GM19452 (cell line): ENCODE results near the gene SLC16A8.
"Not testable (repeated sequence)": the region's sequence is repeated elsewhere in the genome, so short reads cannot be mapped to it uniquely, and the experiment has no call there.

Source experiments
- ATAC-seq: cut with Tn5 transposase; IDR thresholded peaks from one replicate; pipeline ENCODE4 v1.9.1; 2021; ENCODE audit not compliant: unreplicated experiment

Gene SLC16A8, protein sequence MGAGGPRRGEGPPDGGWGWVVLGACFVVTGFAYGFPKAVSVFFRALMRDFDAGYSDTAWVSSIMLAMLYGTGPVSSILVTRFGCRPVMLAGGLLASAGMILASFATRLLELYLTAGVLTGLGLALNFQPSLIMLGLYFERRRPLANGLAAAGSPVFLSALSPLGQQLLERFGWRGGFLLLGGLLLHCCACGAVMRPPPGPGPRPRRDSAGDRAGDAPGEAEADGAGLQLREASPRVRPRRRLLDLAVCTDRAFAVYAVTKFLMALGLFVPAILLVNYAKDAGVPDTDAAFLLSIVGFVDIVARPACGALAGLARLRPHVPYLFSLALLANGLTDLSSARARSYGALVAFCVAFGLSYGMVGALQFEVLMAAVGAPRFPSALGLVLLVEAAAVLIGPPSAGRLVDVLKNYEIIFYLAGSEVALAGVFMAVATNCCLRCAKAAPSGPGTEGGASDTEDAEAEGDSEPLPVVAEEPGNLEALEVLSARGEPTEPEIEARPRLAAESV

DNA sequence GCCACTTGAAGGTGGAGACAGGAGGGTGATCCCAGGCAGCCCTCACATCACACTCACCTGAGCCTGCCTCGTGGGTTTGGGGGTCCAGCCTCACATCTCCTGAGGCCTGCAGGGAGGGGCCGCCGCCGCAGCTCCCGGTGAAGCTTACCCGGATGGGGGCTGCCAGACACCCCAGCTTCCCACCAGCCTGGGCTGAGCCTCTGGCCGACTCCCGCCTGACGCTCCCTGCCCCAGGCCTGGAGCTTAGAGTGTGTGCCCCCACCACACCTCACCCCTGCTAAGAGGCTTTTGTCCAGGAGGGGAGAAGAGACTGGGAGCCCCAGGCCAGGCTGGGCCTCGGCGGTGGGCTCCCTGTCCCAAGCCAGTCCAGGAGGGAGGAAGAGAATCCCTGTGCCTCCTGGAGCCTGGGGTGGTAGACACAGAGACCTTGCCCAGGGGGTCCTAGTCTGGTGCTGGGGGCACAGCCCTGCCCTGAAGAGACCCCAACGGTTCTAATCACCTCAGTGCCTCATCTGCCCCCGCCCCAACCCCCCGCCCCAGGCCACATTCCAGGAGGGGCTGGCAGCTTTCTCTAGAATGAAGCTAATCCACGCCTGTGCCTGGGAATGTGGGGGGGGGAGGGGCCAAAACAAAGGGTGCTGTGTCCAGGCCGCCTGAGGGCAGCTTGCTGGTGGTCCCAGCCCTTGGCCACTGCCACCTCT lies at the start of gene SLC16A8:
Gene SLC16A8, minus strand, starts transcription at position 254 of the 701 bp plus-strand sequence. CDS start 1,311 bp downstream, outside the sequence.
- no peak for ATAC-seq

DNA sequence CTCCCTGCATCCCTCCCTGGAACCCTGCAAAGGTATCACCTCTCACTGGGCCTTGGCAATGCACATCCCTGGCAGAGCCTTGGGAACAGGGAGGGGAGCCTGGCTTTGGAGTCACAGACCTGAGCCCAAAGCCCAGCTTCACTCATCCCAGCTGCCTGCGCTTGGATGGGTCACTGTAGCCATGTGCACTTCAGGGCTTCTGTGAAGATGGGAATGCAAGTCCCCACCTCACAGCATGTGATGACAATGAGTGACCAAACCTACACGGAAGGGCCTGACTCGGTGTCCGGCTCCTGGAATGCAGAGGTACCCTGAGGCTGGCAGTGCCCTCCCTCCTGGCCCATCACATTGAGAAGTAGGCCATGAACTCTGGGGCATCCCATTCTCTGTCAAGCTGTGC lies 49.3 kb upstream of the SLC16A8 start:
- no peak for ATAC-seq

DNA sequence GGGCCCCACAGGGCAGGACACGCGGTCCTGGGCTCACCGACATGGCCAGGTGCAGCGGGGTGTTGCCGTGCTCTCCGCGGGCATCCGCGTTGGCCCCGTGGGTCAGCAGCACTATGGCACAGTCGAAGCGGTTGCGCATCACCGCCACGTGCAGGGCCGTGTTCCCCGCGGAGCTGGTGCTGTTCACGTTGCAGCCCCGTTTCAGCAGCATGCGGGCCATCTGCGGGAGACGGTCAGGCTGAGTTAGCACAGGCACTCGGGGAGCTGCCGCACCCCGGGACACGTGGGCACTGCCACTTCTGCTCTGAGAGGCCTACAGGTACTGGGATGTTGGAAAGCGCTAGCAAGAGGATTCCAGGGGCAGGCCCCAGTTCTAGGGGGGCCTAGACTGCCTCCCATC lies 48.8 kb upstream of the SLC16A8 start:
- no peak for ATAC-seq

DNA sequence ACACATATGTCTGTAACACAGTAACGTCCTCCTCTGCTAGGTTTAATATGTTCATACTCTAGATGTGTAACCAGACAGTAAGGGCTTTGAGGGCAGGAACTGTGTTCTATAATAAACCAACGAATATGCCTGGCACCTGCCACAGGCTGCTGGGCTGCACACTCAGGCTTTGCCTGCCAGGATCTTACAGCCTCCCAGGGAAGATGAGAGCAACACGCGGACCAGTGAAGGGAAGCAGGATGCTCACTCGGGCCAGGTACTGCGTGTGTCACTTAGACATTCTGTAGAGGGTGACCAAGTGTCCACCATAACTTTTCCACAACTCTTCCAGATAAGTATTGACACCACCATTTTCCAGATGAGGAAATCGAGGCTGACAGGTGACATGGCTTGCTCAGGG lies 48.2 kb upstream of the SLC16A8 start:
- ATAC-seq, result no peak

DNA sequence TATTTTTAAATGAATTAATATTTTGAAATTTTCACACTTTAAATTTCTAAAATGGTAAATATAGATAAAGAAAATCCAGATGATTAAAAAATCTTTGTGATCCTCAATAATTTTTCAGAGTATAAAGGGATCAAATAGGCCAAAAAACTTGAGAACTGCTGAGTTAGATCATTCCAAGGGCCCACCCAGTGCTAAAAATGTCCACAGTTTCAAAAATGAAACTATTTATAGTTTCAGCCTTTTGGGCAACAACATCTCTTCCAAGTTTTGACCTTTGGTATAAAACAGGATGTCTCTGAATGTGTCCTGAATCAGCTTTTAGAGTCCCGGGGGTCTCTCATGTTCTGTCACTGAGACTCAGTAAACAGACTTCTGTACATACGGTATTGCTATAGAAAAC lies 47.4 kb upstream of the SLC16A8 start:
- no peak for ATAC-seq

DNA sequence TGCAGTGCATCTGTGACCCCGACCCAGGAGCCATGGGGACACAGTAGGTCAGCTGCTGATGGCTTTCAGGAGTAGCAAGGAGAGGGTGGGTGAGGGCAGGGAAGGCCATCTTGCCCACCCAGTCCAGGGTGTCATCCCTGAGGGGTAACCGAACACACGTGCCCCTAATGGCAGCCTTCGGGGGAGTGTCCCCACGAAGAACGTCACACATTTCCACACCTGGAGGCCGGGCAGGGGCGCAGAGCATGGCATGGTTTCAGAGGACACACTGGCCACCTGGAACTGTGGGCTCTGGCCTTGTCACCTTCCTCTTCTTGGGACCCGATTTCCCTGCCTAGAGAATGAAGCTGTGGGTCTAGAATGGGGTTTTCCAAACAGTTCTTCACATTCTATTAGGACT lies 45.9 kb upstream of the SLC16A8 start:
- ATAC-seq, result no peak

DNA sequence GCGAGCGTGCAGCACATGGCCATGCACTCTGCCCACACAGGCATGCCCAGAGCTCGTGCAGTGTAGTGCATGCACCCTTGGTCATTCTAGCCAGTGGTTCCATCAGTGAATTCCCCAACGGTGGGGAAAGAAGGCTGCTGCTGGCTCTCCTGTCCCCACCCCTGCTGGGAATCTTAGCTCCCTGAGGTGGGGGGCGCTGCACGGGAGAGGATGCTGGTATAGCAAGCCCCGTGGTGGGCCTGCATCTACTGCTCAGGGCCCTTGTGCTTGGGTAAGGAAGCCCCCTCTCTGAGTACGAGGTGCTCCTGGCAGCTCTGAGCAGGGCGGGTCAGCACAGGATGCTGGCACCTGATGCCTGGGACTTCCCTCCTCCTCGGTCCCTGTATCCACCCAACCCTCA lies 45.0 kb upstream of the SLC16A8 start:
- ATAC-seq, result no peak

DNA sequence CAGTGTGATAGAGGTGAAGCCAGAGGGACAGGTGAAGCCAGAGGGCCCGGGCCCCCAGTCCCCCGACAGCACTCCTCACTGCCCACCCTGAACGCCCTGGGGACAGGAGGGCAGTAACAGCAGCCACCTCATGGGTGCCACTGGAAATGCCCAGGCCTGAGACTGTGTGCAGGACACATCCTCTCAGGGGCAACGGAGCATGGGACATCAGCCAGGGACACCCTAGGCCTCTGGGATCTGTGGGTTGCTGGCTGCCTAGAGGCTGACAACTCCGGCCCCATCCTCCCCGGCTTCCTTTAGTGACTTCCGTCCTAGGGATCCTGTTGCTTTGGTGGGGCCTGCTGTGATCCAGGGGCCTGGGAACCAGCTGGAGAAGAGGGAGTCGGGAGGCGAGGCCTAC lies 43.9 kb upstream of the SLC16A8 start:
- ATAC-seq, result no peak

DNA sequence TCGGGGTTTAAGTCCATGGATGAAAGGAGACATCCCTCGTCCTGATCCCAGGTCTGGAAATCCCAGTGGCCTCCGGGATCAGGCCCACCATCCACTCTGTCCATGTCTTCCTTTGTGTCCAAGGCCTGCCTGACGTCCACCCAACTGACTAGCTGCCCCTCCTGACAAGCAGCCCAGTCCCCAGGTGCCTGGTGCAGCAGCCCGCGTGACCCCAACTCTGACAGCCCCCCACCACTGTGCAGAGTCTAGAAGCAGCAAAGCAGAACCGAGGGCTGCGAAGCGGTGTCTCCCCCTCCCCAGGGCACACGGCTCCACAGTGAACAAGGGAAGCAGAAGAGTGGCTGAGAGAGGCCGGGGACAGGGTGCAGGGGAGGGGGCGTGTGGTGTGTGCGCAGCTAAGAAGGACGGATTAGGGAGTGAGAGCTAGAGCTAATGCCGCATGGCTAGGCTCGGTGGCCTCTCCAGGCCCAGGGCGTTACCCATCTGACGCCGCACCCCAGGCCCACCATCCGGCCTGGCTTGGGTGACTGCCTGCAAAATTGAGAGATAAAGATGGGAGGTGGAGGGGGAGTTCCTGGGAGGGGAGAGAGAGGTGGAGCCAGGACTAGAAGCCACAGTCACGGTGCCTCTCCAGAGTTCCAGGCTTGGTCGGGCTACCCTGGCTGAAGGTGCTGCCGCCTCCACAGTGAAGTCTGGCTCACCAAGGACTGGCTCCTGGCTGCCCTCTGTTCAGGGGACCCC lies 43.1 kb upstream of the SLC16A8 start:
- ATAC-seq, result no peak

DNA sequence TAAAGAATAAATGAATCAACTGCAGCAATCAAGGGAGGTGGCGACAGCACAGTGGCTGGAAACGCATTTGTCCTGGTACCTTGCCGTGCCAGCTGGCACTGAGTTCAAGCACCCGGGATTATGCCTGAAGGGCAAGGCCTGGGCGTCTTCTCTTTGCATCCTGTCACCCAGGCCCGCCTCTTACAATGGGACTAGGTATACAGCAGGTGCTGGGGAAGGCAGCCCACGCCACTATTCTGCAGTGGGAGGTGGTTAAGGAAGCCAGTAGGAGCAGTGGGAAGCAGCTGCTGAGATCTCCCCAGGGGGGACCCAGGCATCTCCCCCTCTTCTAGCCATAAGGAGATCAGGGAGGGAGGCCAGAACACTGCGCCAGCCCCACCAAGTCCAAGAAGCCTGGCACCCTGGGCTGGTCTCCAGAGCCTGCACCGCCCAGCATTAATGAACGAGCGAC lies 41.8 kb upstream of the SLC16A8 start:
- no peak for ATAC-seq

DNA sequence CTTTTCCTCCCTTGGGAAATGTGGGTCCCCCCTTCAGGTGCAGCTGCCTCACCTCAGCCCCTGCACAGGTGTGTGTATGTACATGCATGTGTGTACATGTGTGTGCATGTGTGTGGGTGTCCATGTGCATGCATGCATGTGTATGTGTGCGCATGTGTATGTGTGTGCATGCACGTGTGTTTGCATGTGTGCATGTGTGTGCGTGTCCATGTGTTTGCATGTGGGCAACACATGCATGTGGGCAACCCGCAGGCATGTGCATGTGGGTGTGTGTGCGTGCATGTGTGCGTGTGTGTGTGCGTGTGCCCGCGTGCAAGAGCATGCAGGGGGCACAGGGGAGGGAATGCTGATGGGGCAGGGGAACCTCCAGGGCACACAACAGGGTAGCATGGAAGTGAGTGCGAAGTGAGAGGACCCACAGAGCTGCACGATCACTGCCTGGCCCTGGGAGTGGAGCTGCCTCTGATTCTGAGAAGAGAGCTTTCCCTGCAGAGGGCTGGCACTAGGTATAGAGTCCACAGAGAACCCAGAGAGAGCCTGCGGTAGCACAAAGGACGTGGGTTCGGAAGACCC lies 41.1 kb upstream of the SLC16A8 start:
- ATAC-seq, result no peak

DNA sequence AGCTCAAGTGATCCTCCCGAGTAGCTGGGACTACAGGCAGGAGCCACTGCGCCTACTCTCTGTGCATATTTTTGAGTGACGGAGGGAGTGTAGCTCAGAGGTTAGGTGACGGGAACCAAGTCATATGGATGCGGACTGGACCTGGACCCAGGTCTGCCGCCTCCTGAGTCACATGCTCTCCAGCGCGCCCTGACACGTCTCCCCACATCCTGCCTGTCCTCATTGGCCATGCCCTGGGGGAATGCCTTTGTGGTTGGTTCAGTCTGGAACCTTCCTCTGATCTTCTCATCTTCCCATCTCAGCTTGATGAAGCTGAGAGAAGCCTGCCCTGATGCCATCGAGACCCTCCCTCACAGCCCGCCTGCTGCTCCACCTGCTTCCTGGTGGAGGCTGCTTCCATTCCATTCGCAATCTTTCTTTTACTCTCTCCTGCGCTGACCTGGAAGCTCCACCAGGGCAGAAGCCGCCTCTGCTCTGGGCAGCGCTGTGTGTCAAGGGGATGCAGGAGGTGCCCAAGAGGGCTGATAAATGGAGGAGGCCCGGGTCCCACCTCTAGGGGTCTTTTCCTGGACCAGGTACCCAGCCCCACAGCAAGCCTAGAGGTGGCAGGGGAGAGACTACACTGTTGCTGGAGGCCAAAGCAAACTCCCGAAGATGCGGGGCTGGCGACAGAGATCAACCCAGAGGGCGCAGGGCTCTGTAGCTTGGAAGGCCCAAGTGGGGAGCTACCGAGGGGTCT lies 40.4 kb upstream of the SLC16A8 start:
- no peak for ATAC-seq

DNA sequence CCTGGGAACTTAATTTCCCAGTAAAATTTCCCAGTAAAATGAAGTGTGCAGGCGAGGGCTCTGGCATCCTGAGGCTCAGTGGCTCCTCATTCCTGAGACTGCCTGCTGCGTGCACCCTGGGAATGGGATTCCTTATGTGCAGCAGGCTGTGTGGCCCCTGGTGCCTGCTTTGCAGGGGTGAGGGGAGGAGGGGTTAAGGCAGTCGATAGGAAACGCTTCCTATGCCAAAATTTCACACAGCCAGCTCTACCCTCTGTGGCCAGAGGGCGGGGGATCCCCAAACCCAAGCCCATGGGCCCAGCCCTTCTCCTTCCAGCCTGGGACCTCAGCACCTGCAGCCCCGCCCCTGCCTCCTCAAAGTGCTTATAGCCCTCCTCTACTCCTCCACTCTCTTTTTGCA lies 38.6 kb upstream of the SLC16A8 start:
- ATAC-seq, result no peak

DNA sequence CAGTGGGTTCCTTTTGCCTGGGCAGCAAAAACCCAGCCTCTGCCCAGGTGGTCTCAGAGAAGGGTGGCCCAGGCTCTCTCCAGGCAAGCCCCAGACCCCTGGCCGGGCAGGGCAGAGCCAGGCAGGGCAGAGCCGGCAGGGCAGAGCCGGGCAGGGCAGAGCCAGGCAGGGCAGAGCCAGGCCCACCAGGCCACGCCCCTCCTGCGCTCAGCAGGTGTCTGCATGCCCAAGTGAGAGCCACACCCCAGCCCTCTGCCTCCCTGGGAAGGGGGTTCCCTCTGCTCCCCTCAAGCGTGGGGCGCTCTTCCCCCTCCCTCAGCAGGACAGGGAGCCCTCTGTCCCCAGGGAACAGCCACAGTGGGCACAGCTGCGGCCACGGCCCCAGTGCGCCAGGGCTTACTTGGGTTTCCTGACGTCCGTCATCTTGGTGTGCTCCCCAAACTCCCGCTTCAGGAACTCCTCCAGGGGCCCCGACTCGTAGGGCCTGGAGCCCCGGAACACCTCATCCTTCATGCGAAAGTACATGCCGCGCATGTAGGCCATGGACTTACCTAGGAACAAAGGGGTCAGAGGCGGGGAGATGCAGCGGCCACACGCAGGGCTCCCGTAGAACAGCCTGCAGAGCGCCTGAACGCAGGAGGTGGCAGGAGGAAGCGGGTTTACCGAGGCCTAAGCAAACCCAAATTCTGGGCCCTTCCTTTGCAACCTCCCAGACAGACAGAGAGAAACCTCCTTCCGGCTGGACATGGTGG lies 36.6 kb upstream of the SLC16A8 start:
- ATAC-seq, result no peak

DNA sequence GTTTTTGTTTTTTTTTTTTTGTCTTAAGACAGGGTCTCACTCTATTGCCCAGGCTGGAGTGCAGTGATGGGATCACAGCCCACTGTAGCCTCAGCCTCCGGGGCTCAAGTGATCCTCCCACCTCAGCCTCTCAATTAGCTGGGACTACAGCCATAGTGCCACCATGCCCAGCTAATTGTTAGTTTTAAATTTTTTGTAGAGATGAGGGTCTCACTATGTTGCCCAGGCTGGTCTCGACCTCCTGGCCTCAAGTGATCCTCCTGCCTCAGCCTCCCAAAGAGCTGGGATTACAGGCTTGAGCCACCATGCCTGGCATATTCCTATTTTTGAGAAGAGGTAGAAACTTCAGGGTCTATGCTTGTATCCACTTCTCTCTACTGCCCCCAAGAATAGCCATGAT lies 34.8 kb upstream of the SLC16A8 start:
- ATAC-seq, result not testable (repeated sequence)

DNA sequence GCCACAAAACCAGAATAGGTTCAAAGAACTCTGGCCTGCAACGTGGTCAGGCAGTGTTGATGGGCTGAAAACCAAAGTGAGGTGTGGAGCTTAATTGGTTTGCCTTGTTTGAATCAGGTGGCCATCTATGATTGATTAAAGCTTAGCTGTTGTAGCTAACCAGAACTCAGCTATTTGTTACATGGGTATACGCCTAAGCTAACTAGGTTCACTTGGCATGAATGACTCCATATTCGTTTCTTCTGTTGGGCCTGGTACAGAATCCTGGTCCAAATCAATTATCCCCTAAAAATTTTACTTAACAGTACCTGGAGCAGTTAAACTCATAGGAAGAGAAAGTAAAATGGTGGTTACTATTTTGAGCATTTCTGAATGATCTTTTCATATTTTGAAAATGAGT lies 34.2 kb upstream of the SLC16A8 start:
- ATAC-seq, result no peak

DNA sequence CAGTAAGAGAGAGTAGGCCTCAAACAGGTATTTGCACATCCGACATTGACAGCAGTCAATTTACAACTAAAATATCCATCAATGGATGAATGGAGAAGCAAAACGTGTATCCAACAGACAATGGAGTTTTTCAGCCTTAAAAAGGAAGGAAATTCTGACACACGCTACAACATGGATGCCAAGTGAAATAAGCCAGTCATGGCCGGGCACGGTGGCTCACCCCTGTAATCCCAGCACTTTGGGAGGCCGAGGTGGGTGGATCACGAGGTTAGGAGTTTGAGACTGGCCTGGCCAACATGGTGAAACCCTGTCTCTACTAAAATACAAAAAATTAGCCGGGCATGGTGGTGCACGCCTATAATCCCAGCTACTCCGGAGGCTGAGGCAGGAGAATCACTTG lies 33.6 kb upstream of the SLC16A8 start:
- ATAC-seq, result not testable (repeated sequence)

DNA sequence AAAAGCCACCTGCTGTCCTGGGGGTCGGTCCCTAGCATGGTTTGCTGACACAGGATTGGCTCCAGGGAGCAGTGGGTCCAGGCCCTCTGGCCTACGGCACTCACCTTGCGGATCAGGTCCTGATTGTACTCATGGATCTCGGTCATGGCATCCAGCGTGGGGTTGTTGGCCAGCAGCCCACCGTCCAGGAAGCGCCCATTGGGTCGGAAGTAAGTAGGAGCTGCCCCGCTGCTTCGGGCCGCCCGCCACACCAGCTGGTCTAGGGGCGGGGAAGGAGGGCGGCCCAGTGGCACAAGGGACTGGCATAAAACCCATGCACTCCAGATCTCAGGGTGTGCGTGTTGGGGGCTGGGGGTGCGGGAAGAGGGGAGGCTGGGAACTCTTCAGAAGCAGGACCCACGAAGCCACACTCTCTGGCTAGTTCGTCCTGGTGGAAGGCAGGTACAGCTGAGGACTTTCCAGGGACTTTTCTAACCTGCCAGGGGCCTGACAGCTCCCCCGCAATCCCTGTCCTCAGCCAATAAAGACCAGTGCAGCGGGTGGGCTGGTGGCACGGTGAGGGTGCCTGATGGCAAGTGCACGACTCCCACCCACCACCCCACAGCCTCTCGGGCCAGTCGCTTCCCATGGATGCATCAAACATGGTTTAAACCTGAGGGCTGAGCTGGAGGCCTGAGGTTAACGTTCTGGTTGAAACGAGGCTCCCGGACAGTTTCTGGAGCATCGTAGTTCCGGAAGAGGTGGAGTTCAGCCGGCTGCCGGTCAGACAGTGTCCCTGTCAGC lies 31.6 kb upstream of the SLC16A8 start:
- no peak for ATAC-seq
